ENCODE results near the gene PRKX. TPM values are rescaled to one million over a fixed set of nuclear protein-coding genes. Genes with fewer than 3 reads are reported as not detected.

Gene PRKX
- total and polyA plus RNA-seq, 7 experiments from 2014 or later: 40.5 to 118 (median 55.2) TPM

DNA sequence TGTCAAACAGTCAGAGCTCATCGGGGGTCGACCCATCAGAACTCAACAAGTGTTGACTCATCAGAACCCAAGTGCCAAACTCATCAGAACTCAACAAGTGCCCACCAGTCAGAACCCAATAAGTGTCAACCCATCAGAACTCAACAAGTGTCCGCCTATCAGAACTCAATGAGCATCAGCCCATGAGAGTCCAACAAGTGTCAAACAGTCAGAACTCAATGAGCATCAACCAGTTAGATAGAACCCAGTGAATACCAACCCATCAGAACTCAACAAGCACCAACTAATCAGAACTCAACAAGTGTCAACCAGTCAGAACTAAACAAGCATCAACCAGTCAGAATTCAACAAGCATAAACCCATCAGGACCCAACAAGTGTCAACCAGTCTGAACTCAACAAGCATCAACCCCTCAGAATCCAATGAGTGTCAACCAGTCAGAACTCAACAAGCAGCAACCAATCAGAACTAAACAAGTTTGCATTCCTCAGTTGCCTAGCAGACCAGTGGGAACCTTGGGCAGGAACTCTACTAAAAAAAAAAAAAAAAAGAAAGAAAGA is 115.3 kb downstream of the PRKX start:
- intact Hi-C loops (cut with micrococcal nuclease): no loop called here
- Mint-ChIP-seq H3K4me1 (no peaks in the 10 kb centered on the region), H3K9me3 (peaks cover 0 to 17% (median 4%) of the 10 kb centered on the region in 11 donors), H3K4me3 (no peak overlapping the region), H3K27ac (no peak overlapping the region), H3K27me3 (no peaks in the 10 kb centered on the region), H3K36me3 (peaks cover 4 to 52% (median 21%) of the 10 kb centered on the region in 5 donors)
- H3K9me3 ChIP-seq (ENCODE audit: control insufficient read depth in 2 of 3, low read length in 3 of 3): no peaks in the 10 kb centered on the region
- no peaks in the 10 kb centered on the region for H3K27me3 ChIP-seq (ENCODE audit: control insufficient read depth in 2 of 2, insufficient read depth in 2 of 2, low read length in 2 of 2)
- H3K36me3 ChIP-seq (ENCODE audit: control insufficient read depth in 2 of 3, insufficient read depth in 3 of 3, low read length in 3 of 3): no peaks in the 10 kb centered on the region
- POLR2A ChIA-PET: no interaction called here
- no peak overlapping the region for H3K4me3 ChIP-seq (ENCODE audit: low read length)
- no peaks in the 10 kb centered on the region for H3K4me1 ChIP-seq (ENCODE audit: control insufficient read depth in 2 of 2, insufficient read depth in 2 of 2, low read length in 2 of 2)
- no peak overlapping the region for H3K27ac ChIP-seq (ENCODE audit: low read depth, low read length)
- DNase-seq (no peak), ATAC-seq (no peak)
- CTCF ChIA-PET: no interaction called here

DNA sequence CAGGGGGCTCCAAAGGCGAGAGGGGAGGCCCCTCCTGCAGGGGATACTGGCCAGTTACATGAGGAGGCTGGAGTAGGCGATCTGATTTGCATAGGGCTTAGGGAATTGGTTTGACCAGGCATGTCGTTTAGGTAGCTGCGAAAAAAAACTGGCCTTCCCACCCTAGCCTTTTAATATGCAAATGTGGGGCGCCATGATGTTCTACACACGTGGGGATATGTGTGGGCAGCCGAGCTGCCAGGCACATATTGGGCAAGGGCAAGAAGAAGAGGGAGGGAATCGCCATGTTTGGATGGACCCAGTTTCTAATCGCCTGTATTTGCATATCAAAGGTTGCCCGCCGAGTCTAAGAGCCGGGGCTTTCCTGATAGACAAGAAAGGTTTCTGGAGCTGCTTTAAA is 121.3 kb downstream of the PRKX start:
- Histone ChIP-seq H3K4me1 (ENCODE audit: control insufficient read depth in 2 of 2, insufficient read depth in 2 of 2, low read length in 2 of 2) (no peaks in the 10 kb centered on the region), H3K4me3 (ENCODE audit: low read length) (no peak overlapping the region), H3K36me3 (ENCODE audit: control insufficient read depth in 2 of 3, insufficient read depth in 3 of 3, low read length in 3 of 3) (no peaks in the 10 kb centered on the region), H3K9me3 (ENCODE audit: control insufficient read depth in 2 of 3, low read length in 3 of 3) (no peaks in the 10 kb centered on the region), H3K27ac (ENCODE audit: low read depth, low read length) (no peak overlapping the region), H3K27me3 (ENCODE audit: control insufficient read depth in 2 of 2, insufficient read depth in 2 of 2, low read length in 2 of 2) (no peaks in the 10 kb centered on the region)
- intact Hi-C loops (cut with micrococcal nuclease): no loop called here
- ATAC-seq (no peak), DNase-seq (no peak)
- peaks cover 0 to 31% (median 8%) of the 10 kb centered on the region in 5 donors for H3K36me3 Mint-ChIP-seq
- H3K9me3 Mint-ChIP-seq: peaks cover 0 to 20% (median 3%) of the 10 kb centered on the region in 11 donors
- H3K27me3 Mint-ChIP-seq: no peaks in the 10 kb centered on the region
- POLR2A ChIA-PET: no interaction called here
- no peak overlapping the region for H3K4me3 Mint-ChIP-seq
- no peak overlapping the region for H3K27ac Mint-ChIP-seq
- peaks cover 0 to 7% (median 5%) of the 10 kb centered on the region in 7 donors for H3K4me1 Mint-ChIP-seq
- CTCF ChIA-PET: no interaction called here

DNA sequence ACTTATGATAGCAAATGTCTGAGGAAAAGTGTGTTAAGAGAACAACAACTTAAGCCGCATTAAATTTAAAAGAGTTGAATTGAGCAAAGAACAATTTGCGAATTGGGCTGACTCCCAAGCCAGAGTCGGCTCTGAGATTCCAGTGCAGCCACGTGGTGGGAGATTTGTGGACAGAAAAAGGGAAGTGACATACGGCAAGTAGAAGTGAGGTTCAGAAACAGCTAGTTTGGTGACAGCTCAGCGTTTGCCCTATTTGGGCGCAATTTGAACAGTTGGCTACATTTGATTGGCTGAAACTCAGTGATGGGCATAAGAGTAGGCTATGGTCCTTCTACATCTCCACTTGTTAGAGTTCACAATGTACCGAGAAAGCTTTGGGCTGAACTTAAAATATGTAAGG is 124.0 kb downstream of the PRKX start:
- no peak for DNase-seq
- Mint-ChIP-seq H3K4me3 (no peak overlapping the region), H3K27ac (no peak overlapping the region), H3K27me3 (no peaks in the 10 kb centered on the region), H3K9me3 (peaks cover 0 to 20% (median 2%) of the 10 kb centered on the region in 11 donors), H3K36me3 (peaks cover 0 to 12% (median 8%) of the 10 kb centered on the region in 5 donors), H3K4me1 (peaks cover 1 to 15% (median 9%) of the 10 kb centered on the region in 7 donors)
- Histone ChIP-seq H3K27me3 (ENCODE audit: control insufficient read depth in 2 of 2, insufficient read depth in 2 of 2, low read length in 2 of 2) (no peaks in the 10 kb centered on the region), H3K9me3 (ENCODE audit: control insufficient read depth in 2 of 3, low read length in 3 of 3) (no peaks in the 10 kb centered on the region), H3K4me1 (ENCODE audit: control insufficient read depth in 2 of 2, insufficient read depth in 2 of 2, low read length in 2 of 2) (no peaks in the 10 kb centered on the region), H3K36me3 (ENCODE audit: control insufficient read depth in 2 of 3, insufficient read depth in 3 of 3, low read length in 3 of 3) (no peaks in the 10 kb centered on the region), H3K27ac (ENCODE audit: low read depth, low read length) (no peak overlapping the region), H3K4me3 (ENCODE audit: low read length) (no peak overlapping the region)
- intact Hi-C loops (cut with micrococcal nuclease): no loop called here
- CTCF ChIA-PET: no interaction called here
- no peak for ATAC-seq
- POLR2A ChIA-PET: no interaction called here

DNA sequence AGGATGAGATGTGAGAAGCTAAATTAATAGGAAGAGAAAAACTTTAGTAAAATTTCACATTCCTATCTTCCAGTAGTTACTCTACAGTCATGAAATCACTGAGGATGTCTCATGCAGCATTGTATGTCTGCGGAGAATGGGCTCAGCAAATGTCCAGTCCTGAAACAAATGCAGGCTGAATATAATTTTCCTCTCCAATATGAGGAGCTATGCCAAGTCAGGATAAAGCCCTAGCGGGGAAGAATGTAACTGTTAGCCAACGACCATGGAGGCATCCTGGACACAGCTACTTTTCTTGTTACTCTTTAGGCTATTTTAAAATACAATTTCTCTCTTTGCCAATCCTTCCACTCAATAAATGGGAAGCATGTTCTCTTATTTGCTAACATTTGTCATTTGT is 127.7 kb downstream of the PRKX start:
- CTCF ChIA-PET: no interaction called here
- intact Hi-C loops (cut with micrococcal nuclease): no loop called here
- no peaks in the 10 kb centered on the region for H3K36me3 ChIP-seq (ENCODE audit: control insufficient read depth in 2 of 3, insufficient read depth in 3 of 3, low read length in 3 of 3)
- no peaks in the 10 kb centered on the region for H3K27me3 ChIP-seq (ENCODE audit: control insufficient read depth in 2 of 2, insufficient read depth in 2 of 2, low read length in 2 of 2)
- no peaks in the 10 kb centered on the region for H3K9me3 ChIP-seq (ENCODE audit: control insufficient read depth in 2 of 3, low read length in 3 of 3)
- H3K4me1 Mint-ChIP-seq: peaks cover 9 to 28% (median 21%) of the 10 kb centered on the region in 7 donors
- no peak overlapping the region for H3K4me3 ChIP-seq (ENCODE audit: low read length)
- no peak overlapping the region for H3K27ac Mint-ChIP-seq
- peaks cover 0 to 9% (median 4%) of the 10 kb centered on the region in 5 donors for H3K36me3 Mint-ChIP-seq
- ATAC-seq: no peak
- H3K27me3 Mint-ChIP-seq: peaks cover 0 to 2% (median 0%) of the 10 kb centered on the region in 5 donors
- DNase-seq: no peak
- H3K4me1 ChIP-seq (ENCODE audit: control insufficient read depth in 2 of 2, insufficient read depth in 2 of 2, low read length in 2 of 2): no peaks in the 10 kb centered on the region
- H3K9me3 Mint-ChIP-seq: peaks cover 0 to 5% (median 0%) of the 10 kb centered on the region in 11 donors
- no peak overlapping the region for H3K4me3 Mint-ChIP-seq
- POLR2A ChIA-PET: no interaction called here
- no peak overlapping the region for H3K27ac ChIP-seq (ENCODE audit: low read depth, low read length)

DNA sequence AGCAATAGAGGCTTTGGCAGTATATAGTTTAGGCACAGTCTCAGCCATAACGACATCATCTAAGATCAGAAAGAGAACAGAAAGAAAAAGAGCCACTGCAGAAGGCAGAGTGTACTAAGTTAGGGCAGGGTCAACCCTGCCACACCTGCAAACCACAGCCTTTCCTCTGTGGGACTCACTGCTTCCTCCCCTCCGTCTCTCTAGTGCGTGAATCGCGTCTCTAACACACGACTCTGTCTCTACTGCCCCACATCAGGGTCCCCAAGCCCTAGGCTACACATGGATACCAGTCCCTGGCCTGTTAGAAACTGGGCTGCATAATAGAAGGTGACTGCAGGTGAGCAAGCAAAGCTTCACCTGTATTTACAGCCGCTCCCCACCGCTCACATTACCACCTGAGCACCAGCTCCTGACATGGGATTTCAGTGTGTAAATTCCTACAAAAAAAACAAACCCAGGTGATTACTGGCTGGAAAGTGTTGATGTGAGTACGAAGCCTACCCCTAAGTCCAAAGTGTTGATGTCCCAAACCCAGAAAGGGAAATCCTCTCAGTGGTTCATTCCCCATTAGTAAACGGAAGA is 128.9 kb downstream of the PRKX start:
- Histone ChIP-seq H3K27ac (ENCODE audit: low read depth, low read length) (no peak overlapping the region), H3K4me1 (ENCODE audit: control insufficient read depth in 2 of 2, insufficient read depth in 2 of 2, low read length in 2 of 2) (no peaks in the 10 kb centered on the region), H3K36me3 (ENCODE audit: control insufficient read depth in 2 of 3, insufficient read depth in 3 of 3, low read length in 3 of 3) (no peaks in the 10 kb centered on the region), H3K9me3 (ENCODE audit: control insufficient read depth in 2 of 3, low read length in 3 of 3) (no peaks in the 10 kb centered on the region), H3K27me3 (ENCODE audit: control insufficient read depth in 2 of 2, insufficient read depth in 2 of 2, low read length in 2 of 2) (no peaks in the 10 kb centered on the region), H3K4me3 (ENCODE audit: low read length) (no peak overlapping the region)
- POLR2A ChIA-PET: no interaction called here
- Mint-ChIP-seq H3K27me3 (peaks cover 0 to 2% (median 0%) of the 10 kb centered on the region in 5 donors), H3K4me3 (peak overlapping the region in 3 of 10 donors; percentile 9 to 41 (median 39)), H3K9me3 (peaks cover 0 to 3% (median 0%) of the 10 kb centered on the region in 11 donors), H3K36me3 (peaks cover 0 to 10% (median 4%) of the 10 kb centered on the region in 5 donors), H3K4me1 (peaks cover 9 to 28% (median 21%) of the 10 kb centered on the region in 7 donors), H3K27ac (peak overlapping the region in 1 of 9 donors; percentile 3)
- intact Hi-C loops (cut with micrococcal nuclease): no loop called here
- ATAC-seq (no peak), DNase-seq (no peak)
- CTCF ChIA-PET: no interaction called here

DNA sequence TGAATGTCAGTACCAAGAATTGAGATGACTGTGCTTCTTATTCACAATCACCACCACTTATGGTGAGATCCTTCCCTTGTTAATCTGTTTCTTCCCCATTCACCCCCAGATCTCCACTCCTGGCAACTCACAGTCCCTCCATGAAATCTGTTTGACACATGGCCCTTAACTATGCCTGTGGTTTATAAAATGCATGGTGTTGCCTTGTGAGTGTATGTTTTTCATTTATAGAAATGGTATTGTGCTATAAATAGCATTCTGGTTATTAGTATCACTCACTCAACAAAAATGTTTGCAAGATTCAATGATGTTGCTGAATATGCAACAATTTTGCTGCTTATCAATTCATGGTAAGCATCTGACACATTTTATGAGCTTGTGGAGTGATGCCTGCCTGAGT is 131.0 kb downstream of the PRKX start:
- no peak overlapping the region for H3K4me3 ChIP-seq (ENCODE audit: low read length)
- H3K9me3 ChIP-seq (ENCODE audit: control insufficient read depth in 2 of 3, low read length in 3 of 3): no peaks in the 10 kb centered on the region
- no peak overlapping the region for H3K4me3 Mint-ChIP-seq
- no peaks in the 10 kb centered on the region for H3K27me3 ChIP-seq (ENCODE audit: control insufficient read depth in 2 of 2, insufficient read depth in 2 of 2, low read length in 2 of 2)
- no peak overlapping the region for H3K27ac Mint-ChIP-seq
- ChIA-PET POLR2A (no interaction called here), CTCF (no interaction called here)
- intact Hi-C loops (cut with micrococcal nuclease): no loop called here
- peaks cover 9 to 23% (median 17%) of the 10 kb centered on the region in 7 donors for H3K4me1 Mint-ChIP-seq
- no peak for DNase-seq
- ATAC-seq: no peak
- peaks cover 0 to 10% (median 4%) of the 10 kb centered on the region in 5 donors for H3K36me3 Mint-ChIP-seq
- H3K9me3 Mint-ChIP-seq: peaks cover 0 to 3% (median 0%) of the 10 kb centered on the region in 11 donors
- H3K36me3 ChIP-seq (ENCODE audit: control insufficient read depth in 2 of 3, insufficient read depth in 3 of 3, low read length in 3 of 3): no peaks in the 10 kb centered on the region
- no peaks in the 10 kb centered on the region for H3K4me1 ChIP-seq (ENCODE audit: control insufficient read depth in 2 of 2, insufficient read depth in 2 of 2, low read length in 2 of 2)
- H3K27me3 Mint-ChIP-seq: peaks cover 0 to 2% (median 0%) of the 10 kb centered on the region in 5 donors
- no peak overlapping the region for H3K27ac ChIP-seq (ENCODE audit: low read depth, low read length)

DNA sequence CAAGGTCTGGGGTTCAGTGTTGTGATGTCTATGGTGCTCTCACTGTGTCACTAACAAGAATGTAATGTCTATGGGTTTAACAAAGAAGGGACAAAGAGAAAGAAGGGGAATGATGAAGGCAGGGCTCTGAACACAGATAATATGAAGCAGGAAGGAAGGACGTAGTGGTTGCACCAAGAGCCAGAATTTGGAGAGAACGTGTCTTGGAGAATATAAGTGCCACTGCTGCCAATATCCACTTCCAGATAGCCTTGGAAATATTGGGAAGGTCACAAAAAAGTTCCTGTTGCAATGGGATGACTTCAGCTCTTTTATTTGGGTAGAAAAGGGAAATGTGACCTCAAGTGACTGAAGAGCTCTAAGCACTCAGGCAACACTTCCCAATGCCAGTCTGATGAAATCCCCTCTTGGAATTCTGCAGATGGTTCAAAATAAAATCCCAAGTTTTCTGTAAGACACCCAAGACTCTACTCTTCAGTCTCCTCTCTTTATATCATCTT is 131.8 kb downstream of the PRKX start:
- Histone ChIP-seq H3K27me3 (ENCODE audit: control insufficient read depth in 2 of 2, insufficient read depth in 2 of 2, low read length in 2 of 2) (no peaks in the 10 kb centered on the region), H3K4me1 (ENCODE audit: control insufficient read depth in 2 of 2, insufficient read depth in 2 of 2, low read length in 2 of 2) (no peaks in the 10 kb centered on the region), H3K4me3 (ENCODE audit: low read length) (no peak overlapping the region), H3K9me3 (ENCODE audit: control insufficient read depth in 2 of 3, low read length in 3 of 3) (no peaks in the 10 kb centered on the region), H3K36me3 (ENCODE audit: control insufficient read depth in 2 of 3, insufficient read depth in 3 of 3, low read length in 3 of 3) (no peaks in the 10 kb centered on the region), H3K27ac (ENCODE audit: low read depth, low read length) (no peak overlapping the region)
- peaks cover 0 to 3% (median 0%) of the 10 kb centered on the region in 11 donors for H3K9me3 Mint-ChIP-seq
- H3K4me3 Mint-ChIP-seq: no peak overlapping the region
- H3K36me3 Mint-ChIP-seq: peaks cover 0 to 10% (median 4%) of the 10 kb centered on the region in 5 donors
- intact Hi-C loops (cut with micrococcal nuclease): no loop called here
- peaks cover 9 to 21% (median 16%) of the 10 kb centered on the region in 7 donors for H3K4me1 Mint-ChIP-seq
- ChIA-PET POLR2A (no interaction called here), CTCF (no interaction called here)
- ATAC-seq (no peak), DNase-seq (no peak)
- H3K27ac Mint-ChIP-seq: no peak overlapping the region
- peaks cover 0 to 2% (median 0%) of the 10 kb centered on the region in 5 donors for H3K27me3 Mint-ChIP-seq

Data from naive thymus-derived CD4-positive, alpha-beta T cell (primary cell).